Activated CD4-positive, CD25-positive, alpha-beta regulatory T cell treated with anti-CD3 and anti-CD28 coated beads, Interleukin-2, amount 50 U/mL, for 16 hours (primary cell): ENCODE results near the gene CLEC4D.
"Not testable (repeated sequence)": the region's sequence is repeated elsewhere in the genome, so short reads cannot be mapped to it uniquely, and the experiment has no call there.

ENCODE experiments used
- DNase-seq: peaks from one replicate; pipeline ENCODE4 v3.0.0-alpha.2; 2020; ENCODE audit warnings: low read depth, low spot score

The CLEC4D gene

DNA sequence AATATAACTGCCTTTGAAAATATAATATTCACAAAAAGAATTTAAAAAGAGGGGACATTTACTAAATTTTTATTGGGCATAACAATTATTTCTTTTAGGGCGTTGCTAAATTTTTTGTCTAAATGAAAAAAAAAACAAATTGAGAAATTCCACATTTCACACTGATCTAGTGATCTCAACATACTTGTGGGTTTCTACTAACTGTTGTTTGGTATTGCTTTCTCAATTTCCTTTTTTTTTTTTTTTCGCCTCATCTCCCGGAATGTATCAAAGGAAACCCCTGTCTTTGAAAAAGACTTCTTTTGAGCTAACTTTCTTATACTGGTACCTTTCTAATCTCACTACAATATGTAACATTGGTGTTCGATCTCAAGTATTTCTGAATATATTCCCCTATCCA is at the start of gene CLEC4D:
TSS of gene CLEC4D (plus strand) at position 248 of the 400 bp plus-strand sequence. CDS start 230 bp downstream, outside the sequence.
- no peak for DNase-seq

- DNase-seq: no peak
Measured at GRCh38 chr12:8465301-8465996, 47.9 kb upstream of the CLEC4D start.

- no peak for DNase-seq
Measured at GRCh38 chr12:8466241-8466640, 47.1 kb upstream of the CLEC4D start.

- DNase-seq: no peak
Measured at GRCh38 chr12:8471090-8471489, 42.2 kb upstream of the CLEC4D start.

DNA sequence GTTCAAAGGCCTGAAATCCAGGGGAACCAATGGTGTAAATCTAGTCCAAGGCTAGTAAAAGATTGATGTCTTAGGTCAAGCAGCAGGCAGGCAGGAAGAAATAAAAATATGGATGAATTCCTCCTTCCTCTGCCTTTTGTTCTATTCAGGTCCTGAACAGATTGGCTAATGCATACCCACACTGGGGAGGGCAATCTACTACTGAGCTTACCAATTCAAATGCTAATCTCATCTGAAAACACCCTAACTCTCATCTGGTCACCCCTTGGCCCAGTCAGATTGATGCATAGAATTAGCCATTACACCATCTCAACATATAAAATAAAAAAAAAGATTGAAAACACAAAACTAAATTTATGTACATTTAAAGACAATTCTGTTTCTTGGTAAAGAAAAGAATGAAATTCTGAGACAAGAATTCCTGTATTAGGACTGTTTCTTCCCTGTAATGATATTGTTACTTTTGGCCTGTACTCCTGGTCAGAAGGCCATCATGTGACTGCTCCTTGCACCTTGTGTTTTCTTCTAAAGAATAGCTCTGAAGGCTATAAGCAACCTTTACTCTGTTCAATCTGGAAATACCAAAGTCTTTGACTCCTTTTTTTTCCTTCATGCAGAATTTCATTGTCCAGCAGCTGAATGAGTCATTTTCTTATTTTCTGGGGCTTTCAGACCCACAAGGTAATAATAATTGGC is 37.6 kb upstream of the CLEC4D start:
- no peak for DNase-seq

DNA sequence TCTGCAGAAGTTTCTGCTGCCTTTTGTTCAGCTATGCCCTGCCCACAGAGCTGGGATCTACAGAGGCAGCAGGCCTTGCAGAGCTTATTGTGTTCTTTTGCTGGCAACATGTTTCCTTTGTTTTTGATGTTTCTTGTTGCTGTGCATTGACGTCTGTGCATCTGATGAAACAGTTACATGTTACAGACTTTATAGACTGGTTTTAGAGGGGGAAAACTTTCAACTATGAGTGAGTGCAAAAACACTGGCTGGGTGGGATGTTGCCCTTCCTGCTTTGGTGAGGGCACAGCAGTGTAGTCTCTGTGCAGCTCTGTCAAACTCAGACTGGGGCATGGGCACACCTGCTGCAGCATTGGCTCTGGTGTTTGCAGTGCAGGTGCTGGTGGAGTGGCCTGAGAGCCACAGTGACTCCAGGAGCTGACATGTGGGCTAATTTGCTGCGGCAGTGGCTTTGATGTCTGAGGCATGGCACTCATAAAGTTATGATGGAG is 30.7 kb upstream of the CLEC4D start:
- no peak for DNase-seq

GRCh38 chr12:8483079-8483478 is 30.2 kb upstream of the CLEC4D start:
- DNase-seq: no peak

GRCh38 chr12:8491646-8492530 is 21.4 kb upstream of the CLEC4D start:
- DNase-seq: no peak

DNA sequence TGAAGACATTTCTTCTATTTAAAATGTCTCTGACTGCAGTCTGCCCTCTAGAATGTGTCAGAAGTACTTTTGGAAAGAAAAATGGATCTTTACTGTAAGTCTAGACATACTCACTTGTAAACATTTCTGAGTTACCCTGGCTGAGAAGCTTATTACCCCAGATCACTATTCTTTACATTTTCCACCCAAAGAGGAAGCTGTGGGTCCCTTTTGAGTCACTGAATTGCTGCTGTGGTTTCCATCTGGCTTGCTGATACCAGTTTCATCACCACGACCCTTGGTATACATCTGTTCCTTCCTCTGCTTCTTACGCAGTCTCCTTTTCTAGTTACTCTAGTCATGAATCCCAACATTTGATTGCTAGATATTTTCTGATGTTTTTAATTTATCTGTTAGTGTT is 20.2 kb upstream of the CLEC4D start:
- DNase-seq: no peak

DNA sequence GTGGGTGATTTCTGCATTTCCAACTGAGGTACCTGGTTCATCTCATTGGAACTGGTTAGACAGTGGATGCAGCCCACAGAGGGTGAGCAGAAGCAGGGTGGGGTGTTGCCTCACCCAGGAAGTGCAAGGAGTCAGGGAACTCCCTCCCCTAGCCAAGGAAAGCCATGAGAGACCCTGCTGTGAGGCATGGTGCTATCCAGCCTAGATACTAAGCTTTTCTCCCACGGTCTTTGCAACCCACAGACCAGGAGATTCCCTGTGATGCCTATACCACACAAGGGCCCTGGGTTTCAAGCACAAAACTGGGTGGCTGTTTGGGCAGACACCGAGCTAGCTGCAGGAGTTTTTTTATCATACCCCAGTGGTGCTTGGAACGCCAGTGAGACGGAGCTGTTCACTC is 17.6 kb upstream of the CLEC4D start:
- not testable (repeated sequence) for DNase-seq

DNA sequence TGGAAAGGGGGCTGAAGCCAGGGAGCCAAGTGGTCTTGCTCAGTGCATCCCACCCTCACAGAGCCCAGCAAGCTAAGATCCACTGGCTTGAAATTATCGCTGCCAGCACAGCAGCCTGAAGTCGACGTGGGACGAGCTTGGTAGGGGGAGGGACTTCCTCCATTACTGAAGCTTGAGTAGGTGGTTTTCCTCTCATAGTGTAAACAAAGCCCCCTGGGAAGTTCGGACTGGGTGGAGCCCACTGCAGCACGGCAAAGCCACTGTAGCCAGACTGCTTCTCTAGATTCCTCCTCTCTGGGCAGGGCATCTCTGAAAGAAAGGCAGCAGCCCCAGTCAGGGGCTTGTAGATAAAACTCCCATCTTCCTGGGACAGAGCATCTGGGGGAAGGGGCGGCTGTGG is 17.2 kb upstream of the CLEC4D start:
- not testable (repeated sequence) for DNase-seq

DNA sequence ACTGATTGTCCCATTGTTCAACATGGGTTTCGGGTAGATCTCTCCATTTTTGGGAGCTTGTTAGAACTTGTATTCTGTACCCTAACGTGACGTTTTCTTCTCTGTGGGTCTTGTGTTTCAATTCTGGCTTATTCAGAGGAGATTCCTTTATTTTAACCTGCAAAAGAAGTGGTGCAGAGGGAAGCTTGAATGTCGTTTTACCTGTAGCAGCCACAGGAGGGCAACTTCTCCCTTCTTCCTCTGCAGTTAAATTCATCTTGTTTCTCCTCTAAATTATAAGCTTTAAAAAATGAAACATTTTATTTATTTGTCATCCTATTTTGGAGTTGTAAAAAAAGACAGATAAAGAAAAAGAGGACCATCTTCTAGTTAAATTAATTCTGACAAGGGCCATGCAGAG is 13.7 kb upstream of the CLEC4D start:
- no peak for DNase-seq

DNA sequence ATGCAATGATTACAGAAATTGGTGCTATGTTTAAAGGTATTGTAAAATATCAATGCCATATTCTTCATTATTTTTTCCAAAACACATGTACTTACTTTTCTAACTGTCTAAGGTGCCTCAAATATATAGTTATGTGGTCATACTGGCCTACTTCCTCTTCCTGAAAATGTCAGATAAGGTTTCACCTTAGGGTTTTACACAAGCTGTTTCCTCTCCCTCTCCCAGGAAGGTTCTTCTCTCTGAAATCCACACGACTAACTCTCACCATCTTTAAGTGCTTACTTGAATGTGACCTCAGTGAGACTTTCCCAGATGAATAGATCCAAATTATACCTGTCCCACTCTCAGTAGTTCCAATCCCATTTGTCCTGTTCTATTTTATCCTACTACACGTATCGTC is 11.6 kb upstream of the CLEC4D start:
- no peak for DNase-seq

DNA sequence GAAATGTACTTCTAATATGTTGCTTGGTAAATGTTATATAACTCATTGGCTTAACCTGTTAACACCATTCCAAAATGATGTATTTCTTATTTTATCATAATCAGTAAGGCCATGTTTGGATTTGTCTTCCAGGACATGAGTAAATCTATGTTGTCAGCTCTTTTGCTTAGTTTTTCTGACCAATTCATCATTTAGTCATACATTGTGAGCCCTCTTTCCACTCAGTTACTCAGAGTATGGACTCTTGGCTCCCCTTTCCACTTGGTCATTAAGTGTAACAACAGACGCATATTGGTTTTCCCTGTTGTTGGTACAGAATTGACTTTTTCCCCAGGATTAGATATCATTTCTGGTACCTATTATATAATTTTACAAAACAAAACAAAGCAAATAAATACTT is 9.0 kb upstream of the CLEC4D start:
- DNase-seq: no peak

DNA sequence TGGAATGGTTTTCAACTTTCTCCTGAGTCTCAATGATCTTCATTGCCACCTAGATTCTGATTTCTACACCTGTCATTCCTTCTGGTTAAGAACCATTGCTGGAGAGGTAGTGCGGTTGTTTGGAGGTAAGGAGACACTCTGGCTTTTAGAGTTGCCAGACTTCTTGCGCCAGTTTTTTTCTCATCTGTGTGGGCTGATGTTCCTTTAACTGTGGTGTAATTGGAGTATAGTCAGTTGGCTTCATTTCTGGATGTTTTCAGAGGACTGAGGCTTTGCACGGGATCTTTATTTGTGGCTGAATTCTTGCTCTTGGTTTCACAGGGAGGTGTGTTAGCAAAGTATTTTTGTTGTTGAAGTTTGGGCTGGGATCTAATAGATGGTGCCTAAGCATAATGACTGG is 5.7 kb upstream of the CLEC4D start:
- DNase-seq: no peak

DNA sequence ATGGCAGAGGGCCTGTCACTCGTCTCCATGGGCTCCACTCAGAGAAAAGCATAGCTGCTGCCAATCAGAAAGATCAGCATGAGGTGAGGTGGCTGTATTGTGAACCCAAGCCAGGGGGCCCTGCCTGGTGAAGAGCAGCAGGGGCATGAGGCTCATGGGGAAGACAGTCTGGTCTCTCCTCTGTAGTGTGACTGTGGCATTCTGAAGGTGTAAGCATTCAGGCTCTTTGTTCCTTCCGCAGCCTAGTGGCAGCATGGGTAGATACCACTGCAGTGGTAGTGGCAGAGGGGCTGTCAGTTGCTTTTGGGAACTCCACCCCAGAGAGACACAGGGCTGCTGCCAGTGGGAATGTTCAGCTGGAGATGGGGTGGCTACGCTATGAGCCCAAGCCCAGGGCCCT is 5.1 kb upstream of the CLEC4D start:
- no peak for DNase-seq

- no peak for DNase-seq
Measured at GRCh38 chr12:8508910-8509841, 4.1 kb upstream of the CLEC4D start.

DNA sequence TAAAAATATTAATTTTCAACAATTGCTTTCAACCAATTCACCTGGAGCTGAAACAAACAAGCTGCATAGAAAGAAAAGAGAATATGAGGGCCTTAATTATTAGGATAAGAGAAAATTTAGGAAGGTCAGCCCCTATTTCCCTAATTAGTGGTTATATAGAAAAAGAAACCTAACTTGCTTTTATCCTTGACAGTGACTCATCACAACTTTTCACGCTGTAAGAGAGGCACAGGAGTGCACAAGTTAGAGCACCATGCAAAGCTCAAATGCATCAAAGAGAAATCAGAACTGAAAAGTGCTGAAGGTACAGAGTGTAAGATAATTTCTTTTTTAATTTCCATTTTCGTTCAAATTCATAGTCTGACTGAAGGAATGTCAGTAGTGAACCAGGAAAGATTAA is 4.7 kb downstream of the CLEC4D start:
- DNase-seq: no peak

GRCh38 chr12:8519171-8519570 is 5.9 kb downstream of the CLEC4D start:
- DNase-seq: no peak

DNA sequence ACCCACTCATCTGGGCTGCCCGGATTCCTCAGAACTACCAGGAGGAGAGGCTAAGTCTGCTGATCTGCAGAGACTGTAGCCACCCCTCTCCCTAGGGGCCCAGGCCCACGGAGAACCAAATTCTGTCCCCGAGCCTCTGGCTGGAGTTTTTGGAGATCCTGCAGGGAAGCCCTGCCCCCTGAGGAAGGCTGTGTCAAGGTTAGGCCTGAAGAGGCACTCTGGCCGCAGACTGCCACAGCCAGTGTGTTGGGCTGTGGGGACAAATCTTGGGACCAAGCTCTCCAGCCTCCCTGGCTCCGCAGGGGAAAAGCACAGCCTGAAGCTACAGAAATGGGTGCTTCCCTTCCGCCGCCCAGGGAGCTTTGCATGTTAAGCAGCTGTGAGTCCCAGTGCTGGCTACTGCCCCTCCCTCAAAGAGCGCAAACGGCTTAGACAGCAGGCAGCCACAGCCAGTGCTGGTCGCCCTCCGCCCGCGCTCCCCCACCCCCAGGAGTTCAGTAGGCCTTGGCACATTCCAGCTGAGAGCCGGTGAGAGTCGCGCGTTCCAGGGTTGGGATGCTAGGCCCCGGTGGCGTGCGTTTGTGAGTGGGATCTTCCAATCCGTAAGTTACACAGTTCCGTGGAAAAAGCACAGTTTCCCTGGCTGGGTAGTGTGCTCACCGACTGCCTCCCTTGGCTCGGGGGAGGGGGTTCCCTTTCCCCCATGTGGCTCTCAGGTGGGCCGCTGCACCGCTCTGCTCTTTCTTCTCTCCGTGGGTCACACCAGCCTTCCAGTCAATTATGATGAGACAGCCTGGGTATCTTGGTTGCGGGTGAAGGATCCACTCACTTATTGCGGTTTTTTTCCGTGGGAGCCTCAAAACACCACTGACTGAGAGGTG is 14.2 kb downstream of the CLEC4D start:
- DNase-seq: no peak
